NCI-H526 (cell line): ENCODE results near the gene TTC32.
"Not testable (repeated sequence)": the region's sequence is repeated elsewhere in the genome, so short reads cannot be mapped to it uniquely, and the experiment has no call there.

Experiments
- DNase-seq, 2 experiments: peaks; one replicate each; lab custom pipeline; 2025; lab: John Stamatoyannopoulos, UW

TTC32 gene

GRCh38 chr2:19901442-19902215 lies at the start of gene TTC32:
TTC32 (minus strand) TSS chr2:19901983; CDS start chr2:19901854, 129 bp downstream.
- peak; percentile 92 to 94 for DNase-seq

GRCh38 chr2:19949071-19949470 lies 47.3 kb upstream of the TTC32 start:
- no peak for DNase-seq

- DNase-seq: no peak
Measured at GRCh38 chr2:19947184-19947940, 45.6 kb upstream of the TTC32 start.

GRCh38 chr2:19944205-19944845 lies 42.5 kb upstream of the TTC32 start:
- no peak for DNase-seq

GRCh38 chr2:19943189-19943588 lies 41.4 kb upstream of the TTC32 start:
- DNase-seq: no peak

- DNase-seq: no peak
Measured at GRCh38 chr2:19942199-19942598, 40.4 kb upstream of the TTC32 start.

GRCh38 chr2:19937004-19937403 lies 35.2 kb upstream of the TTC32 start:
- DNase-seq: no peak

GRCh38 chr2:19936203-19936602 lies 34.4 kb upstream of the TTC32 start:
- DNase-seq: no peak

- DNase-seq: no peak
Measured at GRCh38 chr2:19933351-19933981, 31.7 kb upstream of the TTC32 start.

- DNase-seq: no peak
Measured at GRCh38 chr2:19932928-19933327, 31.1 kb upstream of the TTC32 start.

- DNase-seq: no peak
Measured at GRCh38 chr2:19929226-19929625, 27.4 kb upstream of the TTC32 start.

- not testable (repeated sequence) for DNase-seq
Measured at GRCh38 chr2:19927816-19928215, 26.0 kb upstream of the TTC32 start.

- not testable (repeated sequence) for DNase-seq
Measured at GRCh38 chr2:19924526-19924925, 22.7 kb upstream of the TTC32 start.

- DNase-seq: not testable (repeated sequence)
Measured at GRCh38 chr2:19922188-19922587, 20.4 kb upstream of the TTC32 start.

GRCh38 chr2:19916385-19916950 lies 14.7 kb upstream of the TTC32 start:
- DNase-seq: no peak

- no peak for DNase-seq
Measured at GRCh38 chr2:19914266-19914975, 12.6 kb upstream of the TTC32 start.

GRCh38 chr2:19911808-19912509 lies 10.2 kb upstream of the TTC32 start:
- no peak for DNase-seq

- peak in 1 of 2 experiments; percentile 60 for DNase-seq
Measured at GRCh38 chr2:19902216-19902740, 495 bp upstream of the TTC32 start.

- peak in 1 of 2 experiments; percentile 43 for DNase-seq
Measured at GRCh38 chr2:19900931-19901441, 797 bp downstream of the TTC32 start.
